HepG2 (cell line): Measurements from ENCODE around the gene GGNBP2. TPM values are rescaled to one million over a fixed set of nuclear protein-coding genes. Genes with fewer than 3 reads are reported as not detected.
A peak's percentile ranks its signal among the peaks of the same experiment; 100 is the strongest.

Experiments used
- ATAC-seq: fragments of 200-7000 bp; cut with Tn5 transposase; 3 replicates; pipeline ENCODE4 v1.9.1; 2020; ENCODE audit warnings: mild to moderate bottlenecking, moderate library complexity
- BruUV-seq: library from RNA; stranded (reverse); fragments of 400-500 nt; replicated peaks from 2 replicates; lab custom pipeline; 2021; lab: Mats Ljungman, UMichigan
- CTCF ChIA-PET: fragments of 300-600 bp; formaldehyde crosslinking; extraction: SDS; loops from one replicate; lab custom pipeline; 2021; ENCODE audit warnings: low total read pairs, inconsistent platforms, low intra/inter-chr PET ratio; lab: Yijun Ruan, JAX
- POLR2A ChIA-PET: fragments of 350-600 bp; sonication (Branson Sonifier 250); formaldehyde crosslinking; loops from one replicate; lab custom pipeline; 2020; ENCODE audit warnings: antibody characterized with exemption, inconsistent platforms; lab: Yijun Ruan, JAX
- DNase-seq: peaks from one replicate; pipeline ENCODE4 v3.0.0-alpha.2; 2015; ENCODE audit warnings: low spot score
- FAIRE-seq: peaks from 3 replicates; lab custom pipeline; 2011; peaks lifted over from hg19 to GRCh38; lab: Jason Lieb, UNC
- H2AFZ ChIP-seq: one replicate; pipeline ENCODE4 v1.6.1; 2011; ENCODE audit warnings: low read length, inconsistent platforms
- H3K27ac ChIP-seq: fragments of 300-600 bp; 3 replicates; pipeline ENCODE4 v1.8.0; 2011; ENCODE audit warnings: mixed run types, mild to moderate bottlenecking, mixed read lengths, low read length, inconsistent platforms; ENCODE audit not compliant: insufficient read depth; ENCODE audit errors: extremely low read length
- H3K27me3 ChIP-seq, 2 experiments: fragments of 200-600 bp in 1 of 2; 2 replicates in 1 of 2; 3 replicates in 1 of 2; pipeline versions ENCODE4 v1.6.0 to v1.8.0; 2011; ENCODE audit warnings: low read length in 2 of 2, mild to moderate bottlenecking in 2 of 2, moderate library complexity in 2 of 2, inconsistent platforms in 1 of 2; ENCODE audit not compliant: insufficient read depth in 2 of 2, control insufficient read depth in 1 of 2
- H3K36me3 ChIP-seq, 2 experiments: fragments of 200-600 bp in 1 of 2; replicated peaks in 1 of 2; 2 replicates in 1 of 2; 3 replicates in 1 of 2; pipeline versions ENCODE4 v1.5.1 to v1.8.0; 2011; ENCODE audit warnings: low read length in 2 of 2, inconsistent platforms in 1 of 2; ENCODE audit not compliant: insufficient read depth in 2 of 2, control insufficient read depth in 1 of 2
- H3K4me1 ChIP-seq: 2 replicates; pipeline ENCODE4 v1.5.1; 2012; ENCODE audit warnings: low read length, inconsistent platforms; ENCODE audit not compliant: insufficient read depth
- H3K4me2 ChIP-seq: 2 replicates; pipeline ENCODE4 v1.6.0; 2011; ENCODE audit warnings: low read depth, low read length, inconsistent platforms
- H3K4me3 ChIP-seq, 3 experiments: fragments of 200-600 bp in 1 of 3; sonication (generic), shearing (Covaris generic) in 1 of 3; replicated peaks in 1 of 3; 2 replicates each; pipeline ENCODE4 v1.5.1; 2011 to 2016; ENCODE audit warnings: low read length in 3 of 3, inconsistent platforms in 2 of 3, low read depth in 2 of 3, mild to moderate bottlenecking in 2 of 3, control low read depth in 1 of 3, mixed read lengths in 1 of 3; ENCODE audit not compliant: insufficient read depth in 1 of 3
- H3K79me2 ChIP-seq: one replicate; pipeline ENCODE4 v1.6.1; 2011; ENCODE audit warnings: low read length, inconsistent platforms; ENCODE audit not compliant: insufficient read depth
- H3K9ac ChIP-seq: 2 replicates; pipeline ENCODE4 v1.6.0; 2011; ENCODE audit warnings: mild to moderate bottlenecking, low read depth, low read length, inconsistent platforms; ENCODE audit not compliant: insufficient read depth
- H3K9me3 ChIP-seq: 2 replicates; pipeline ENCODE4 v1.5.1; 2012; ENCODE audit warnings: mild to moderate bottlenecking, low read length
- H4K20me1 ChIP-seq: 2 replicates; pipeline ENCODE4 v1.6.0; 2011; ENCODE audit warnings: inconsistent platforms, mild to moderate bottlenecking, low read length, moderate library complexity; ENCODE audit not compliant: insufficient read depth
- CAMTA2 ChIP-seq: sonication (generic); formaldehyde crosslinking; IDR thresholded peaks from 2 replicates; pipeline ENCODE4 v1.4.0; 2020; ENCODE audit warnings: mild to moderate bottlenecking, missing genetic modification reagents, borderline replicate concordance
- MATR3 ChIP-seq: sonication (generic); formaldehyde crosslinking; IDR thresholded peaks from 2 replicates; pipeline ENCODE4 v1.4.0; 2020; ENCODE audit warnings: missing genetic modification reagents
- NCOA5 ChIP-seq: sonication (generic); formaldehyde crosslinking; IDR thresholded peaks from 2 replicates; pipeline ENCODE4 v1.4.0; 2020; ENCODE audit warnings: missing genetic modification reagents
- NFKBIZ ChIP-seq: IDR thresholded peaks from 2 replicates; pipeline ENCODE4 v1.6.1; 2018; ENCODE audit warnings: missing genetic modification reagents, missing compliant biosample characterization
- ZNF350 ChIP-seq: sonication (generic); formaldehyde crosslinking; IDR thresholded peaks from 2 replicates; pipeline ENCODE4 v1.4.0; 2020; ENCODE audit warnings: mild to moderate bottlenecking, low read depth, missing genetic modification reagents, borderline replicate concordance
- ZNF44 ChIP-seq: sonication (generic); formaldehyde crosslinking; IDR thresholded peaks from 2 replicates; pipeline ENCODE4 v1.5.1; 2020; ENCODE audit warnings: mild to moderate bottlenecking, missing genetic modification reagents
- ZNF446 ChIP-seq: sonication (generic); formaldehyde crosslinking; IDR thresholded peaks from 2 replicates; pipeline ENCODE4 v1.5.0; 2020; ENCODE audit warnings: mild to moderate bottlenecking, missing genetic modification reagents
- ZNF598 ChIP-seq: sonication (generic); formaldehyde crosslinking; IDR thresholded peaks from 2 replicates; pipeline ENCODE4 v1.5.1; 2020; ENCODE audit warnings: mild to moderate bottlenecking, missing genetic modification reagents, borderline replicate concordance
- ZNF737 ChIP-seq: sonication (generic); formaldehyde crosslinking; IDR thresholded peaks from 2 replicates; pipeline ENCODE4 v1.5.0; 2020; ENCODE audit warnings: missing genetic modification reagents, mild to moderate bottlenecking, borderline replicate concordance
- ZNF879 ChIP-seq: sonication (generic); formaldehyde crosslinking; IDR thresholded peaks from 2 replicates; pipeline ENCODE4 v1.8.1; 2023; ENCODE audit warnings: missing genetic modification reagents
- WGBS: methylation state at CpG from one replicate; pipeline ENCODE4 v1.1.6; 2017; ENCODE audit warnings: low lambda C conversion rate; 5-methylcytosine and 5-hydroxymethylcytosine counted together
- in situ Hi-C: cut with HindIII; loops from 2 replicates; pipeline ENCODE4 v1.10.0; 2017; ENCODE audit warnings: low pct_unique_long_range_greater_than_20kb; ENCODE audit not compliant: extremely low pct_ligation_motif_present
- intact Hi-C: fragments of 100-400 bp; cut with micrococcal nuclease; formaldehyde crosslinking; loops from one replicate; pipeline ENCODE4 v1.10.0; 2022; ENCODE audit not compliant: unreplicated experiment
- polyA plus RNA-seq, 8 experiments: library from polyadenylated mRNA; depleted of rRNA in 3 of 8; stranded (reverse) in 7 of 8; unstranded in 1 of 8; fragments of >200 nt; fragmentation: Illumina TruSeq in 4 of 8; extraction: Trizol in 4 of 8; gene quantifications; 2 replicates each; pipeline versions ENCODE4 v1.2.1 to v1.2.3, GENCODE V29; 2011 to 2016; ENCODE audit warnings: low read depth in 4 of 8, missing spikeins in 1 of 8, mixed read lengths in 1 of 8; ENCODE audit not compliant: insufficient read depth in 1 of 8
- total RNA-seq, 5 experiments: library from RNA; depleted of rRNA; stranded (reverse); fragments of >200 nt; fragmentation: Illumina TruSeq; extraction: Trizol; gene quantifications; 2 replicates each; pipeline ENCODE4 v1.2.3, GENCODE V29; 2016; ENCODE audit warnings: low read depth in 1 of 5
- TF ChIP-seq, protein P1 (sequence below): sonication (generic); formaldehyde crosslinking; IDR thresholded peaks from 2 replicates; pipeline ENCODE4 v1.5.1; 2020; ENCODE audit warnings: mild to moderate bottlenecking, missing genetic modification reagents, moderate library complexity
- TF ChIP-seq, protein P2 (sequence below): fragments of 450-650 bp; IDR thresholded peaks from 2 replicates; pipeline ENCODE4 v1.6.1; 2017; ENCODE audit warnings: mild to moderate bottlenecking
- TF ChIP-seq, protein P3 (sequence below): sonication (generic); formaldehyde crosslinking; IDR thresholded peaks from 2 replicates; pipeline ENCODE4 v1.4.0; 2020; ENCODE audit warnings: mild to moderate bottlenecking, missing genetic modification reagents

The GGNBP2 gene
- total and polyA plus RNA-seq, 2 of the 13 experiments (the other 11 are each of a cell fraction or from before 2014, with no cell fraction given), result 53.3 to 84.2 TPM

DNA sequence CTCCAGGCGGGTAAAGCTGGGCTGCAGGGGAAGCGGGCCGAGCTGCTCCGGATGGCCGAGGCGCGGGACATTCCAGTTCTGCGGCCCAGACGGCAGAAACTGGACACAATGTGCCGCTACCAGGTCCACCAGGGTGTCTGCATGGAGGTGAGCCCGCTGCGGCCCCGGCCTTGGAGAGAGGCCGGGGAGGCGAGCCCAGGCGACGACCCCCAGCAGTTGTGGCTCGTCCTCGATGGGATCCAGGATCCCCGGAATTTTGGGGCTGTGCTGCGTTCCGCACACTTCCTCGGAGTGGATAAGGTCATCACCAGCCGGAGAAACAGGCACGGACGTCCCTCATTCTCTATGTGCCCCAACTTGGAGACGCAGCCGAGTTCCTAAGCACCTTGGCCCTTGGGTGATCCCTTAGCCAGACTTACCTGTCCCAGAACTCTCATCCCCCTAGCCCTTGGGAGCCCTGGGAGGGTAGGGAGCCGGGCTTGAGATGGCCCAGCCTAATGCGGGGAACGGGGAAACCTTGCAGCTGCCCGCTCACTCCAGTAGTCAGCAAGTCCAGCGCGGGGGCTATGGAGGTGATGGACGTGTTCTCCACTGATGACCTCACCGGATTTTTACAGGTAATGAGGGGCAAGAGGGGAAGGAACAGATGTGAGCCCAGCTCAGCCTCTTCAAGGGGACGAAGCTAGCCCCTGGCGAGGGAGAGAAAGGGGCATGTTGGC lies 57.5 kb downstream of the GGNBP2 start:
- WGBS, result 2% methylated on average over 10 of the region's 38 CpGs
- peaks cover 23% of the 10 kb centered on the region for H3K79me2 ChIP-seq
- H3K27ac ChIP-seq, result peak overlapping the region; percentile 91
- CTCF ChIA-PET, result interaction anchor here (1.8 kb wide), 1 partner anchor 104 kb away, joined by 7 read pairs; no protein-coding TSS in a partner anchor
- in situ Hi-C loops, result loop anchor here (25.0 kb wide), 1 partner anchor 635 kb away; no protein-coding TSS in a partner anchor
- no peaks in the 10 kb centered on the region for H3K9me3 ChIP-seq
- no peak for DNase-seq
- peak overlapping the region; percentile 71 to 90 (median 72) for H3K4me3 ChIP-seq
- no peaks in the 10 kb centered on the region; a peak in 1 of 5 replicates for H3K27me3 ChIP-seq
- ATAC-seq, result peak; percentile 25
- no TSS peak for BruUV-seq
- H3K4me2 ChIP-seq, result peak overlapping the region; percentile 99
- POLR2A ChIA-PET, result interaction anchor here (1.0 to 5.7 kb wide), 10 partner anchors 10 to 465 kb away, joined by 3 to 71 read pairs (median 6); partner anchors contain the start of genes DHRS11, GGNBP2, MYO19 and PIGW
- H3K36me3 ChIP-seq, result peaks cover 0 to 6% of the 10 kb centered on the region in 2 experiments; a peak in 1 of 5 replicates
- H3K4me1 ChIP-seq, result peaks cover 42% of the 10 kb centered on the region
- no peak for FAIRE-seq
- H3K9ac ChIP-seq, result peak overlapping the region; percentile 90
- H4K20me1 ChIP-seq, result peaks cover 7% of the 10 kb centered on the region; the same call in 1 of the 2 replicates
- no peak overlapping the region for H2AFZ ChIP-seq
- intact Hi-C loops, result no loop called here
- no peak for TF ChIP-seq CAMTA2 (CRISPR knock-in tag)
- TF ChIP-seq ZNF598 (CRISPR knock-in tag), result no peak
- TF ChIP-seq NFKBIZ, result no peak
- no peak; the same call in 1 of the 2 replicates for TF ChIP-seq ZNF446 (CRISPR knock-in tag)
- no peak for TF ChIP-seq NCOA5
- 0 out of 2 replicates have a peak, but pooled peaks have one; percentile 48 for TF ChIP-seq ZNF879
- no peak for TF ChIP-seq MATR3 (CRISPR knock-in tag)
- TF ChIP-seq ZNF350 (CRISPR knock-in tag), result peak; percentile 1; the same call in 1 of the 2 replicates
- TF ChIP-seq, protein P1, sequence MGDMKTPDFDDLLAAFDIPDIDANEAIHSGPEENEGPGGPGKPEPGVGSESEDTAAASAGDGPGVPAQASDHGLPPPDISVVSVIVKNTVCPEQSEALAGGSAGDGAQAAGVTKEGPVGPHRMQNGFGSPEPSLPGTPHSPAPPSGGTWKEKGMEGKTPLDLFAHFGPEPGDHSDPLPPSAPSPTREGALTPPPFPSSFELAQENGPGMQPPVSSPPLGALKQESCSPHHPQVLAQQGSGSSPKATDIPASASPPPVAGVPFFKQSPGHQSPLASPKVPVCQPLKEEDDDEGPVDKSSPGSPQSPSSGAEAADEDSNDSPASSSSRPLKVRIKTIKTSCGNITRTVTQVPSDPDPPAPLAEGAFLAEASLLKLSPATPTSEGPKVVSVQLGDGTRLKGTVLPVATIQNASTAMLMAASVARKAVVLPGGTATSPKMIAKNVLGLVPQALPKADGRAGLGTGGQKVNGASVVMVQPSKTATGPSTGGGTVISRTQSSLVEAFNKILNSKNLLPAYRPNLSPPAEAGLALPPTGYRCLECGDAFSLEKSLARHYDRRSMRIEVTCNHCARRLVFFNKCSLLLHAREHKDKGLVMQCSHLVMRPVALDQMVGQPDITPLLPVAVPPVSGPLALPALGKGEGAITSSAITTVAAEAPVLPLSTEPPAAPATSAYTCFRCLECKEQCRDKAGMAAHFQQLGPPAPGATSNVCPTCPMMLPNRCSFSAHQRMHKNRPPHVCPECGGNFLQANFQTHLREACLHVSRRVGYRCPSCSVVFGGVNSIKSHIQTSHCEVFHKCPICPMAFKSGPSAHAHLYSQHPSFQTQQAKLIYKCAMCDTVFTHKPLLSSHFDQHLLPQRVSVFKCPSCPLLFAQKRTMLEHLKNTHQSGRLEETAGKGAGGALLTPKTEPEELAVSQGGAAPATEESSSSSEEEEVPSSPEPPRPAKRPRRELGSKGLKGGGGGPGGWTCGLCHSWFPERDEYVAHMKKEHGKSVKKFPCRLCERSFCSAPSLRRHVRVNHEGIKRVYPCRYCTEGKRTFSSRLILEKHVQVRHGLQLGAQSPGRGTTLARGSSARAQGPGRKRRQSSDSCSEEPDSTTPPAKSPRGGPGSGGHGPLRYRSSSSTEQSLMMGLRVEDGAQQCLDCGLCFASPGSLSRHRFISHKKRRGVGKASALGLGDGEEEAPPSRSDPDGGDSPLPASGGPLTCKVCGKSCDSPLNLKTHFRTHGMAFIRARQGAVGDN (CRISPR knock-in tag), result 0 out of 2 replicates have a peak, but pooled peaks have one; percentile 65
- TF ChIP-seq, protein P2, sequence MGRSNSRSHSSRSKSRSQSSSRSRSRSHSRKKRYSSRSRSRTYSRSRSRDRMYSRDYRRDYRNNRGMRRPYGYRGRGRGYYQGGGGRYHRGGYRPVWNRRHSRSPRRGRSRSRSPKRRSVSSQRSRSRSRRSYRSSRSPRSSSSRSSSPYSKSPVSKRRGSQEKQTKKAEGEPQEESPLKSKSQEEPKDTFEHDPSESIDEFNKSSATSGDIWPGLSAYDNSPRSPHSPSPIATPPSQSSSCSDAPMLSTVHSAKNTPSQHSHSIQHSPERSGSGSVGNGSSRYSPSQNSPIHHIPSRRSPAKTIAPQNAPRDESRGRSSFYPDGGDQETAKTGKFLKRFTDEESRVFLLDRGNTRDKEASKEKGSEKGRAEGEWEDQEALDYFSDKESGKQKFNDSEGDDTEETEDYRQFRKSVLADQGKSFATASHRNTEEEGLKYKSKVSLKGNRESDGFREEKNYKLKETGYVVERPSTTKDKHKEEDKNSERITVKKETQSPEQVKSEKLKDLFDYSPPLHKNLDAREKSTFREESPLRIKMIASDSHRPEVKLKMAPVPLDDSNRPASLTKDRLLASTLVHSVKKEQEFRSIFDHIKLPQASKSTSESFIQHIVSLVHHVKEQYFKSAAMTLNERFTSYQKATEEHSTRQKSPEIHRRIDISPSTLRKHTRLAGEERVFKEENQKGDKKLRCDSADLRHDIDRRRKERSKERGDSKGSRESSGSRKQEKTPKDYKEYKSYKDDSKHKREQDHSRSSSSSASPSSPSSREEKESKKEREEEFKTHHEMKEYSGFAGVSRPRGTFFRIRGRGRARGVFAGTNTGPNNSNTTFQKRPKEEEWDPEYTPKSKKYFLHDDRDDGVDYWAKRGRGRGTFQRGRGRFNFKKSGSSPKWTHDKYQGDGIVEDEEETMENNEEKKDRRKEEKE, result no peak
- TF ChIP-seq ZNF737 (CRISPR knock-in tag), result no peak
- TF ChIP-seq ZNF44 (CRISPR knock-in tag), result no peak
- TF ChIP-seq, protein P3, sequence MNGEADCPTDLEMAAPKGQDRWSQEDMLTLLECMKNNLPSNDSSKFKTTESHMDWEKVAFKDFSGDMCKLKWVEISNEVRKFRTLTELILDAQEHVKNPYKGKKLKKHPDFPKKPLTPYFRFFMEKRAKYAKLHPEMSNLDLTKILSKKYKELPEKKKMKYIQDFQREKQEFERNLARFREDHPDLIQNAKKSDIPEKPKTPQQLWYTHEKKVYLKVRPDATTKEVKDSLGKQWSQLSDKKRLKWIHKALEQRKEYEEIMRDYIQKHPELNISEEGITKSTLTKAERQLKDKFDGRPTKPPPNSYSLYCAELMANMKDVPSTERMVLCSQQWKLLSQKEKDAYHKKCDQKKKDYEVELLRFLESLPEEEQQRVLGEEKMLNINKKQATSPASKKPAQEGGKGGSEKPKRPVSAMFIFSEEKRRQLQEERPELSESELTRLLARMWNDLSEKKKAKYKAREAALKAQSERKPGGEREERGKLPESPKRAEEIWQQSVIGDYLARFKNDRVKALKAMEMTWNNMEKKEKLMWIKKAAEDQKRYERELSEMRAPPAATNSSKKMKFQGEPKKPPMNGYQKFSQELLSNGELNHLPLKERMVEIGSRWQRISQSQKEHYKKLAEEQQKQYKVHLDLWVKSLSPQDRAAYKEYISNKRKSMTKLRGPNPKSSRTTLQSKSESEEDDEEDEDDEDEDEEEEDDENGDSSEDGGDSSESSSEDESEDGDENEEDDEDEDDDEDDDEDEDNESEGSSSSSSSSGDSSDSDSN (CRISPR knock-in tag), result peak; percentile 49; the same call in 1 of the 2 replicates
